Measurements from ENCODE around the gene CTXN2. TPM values are rescaled to one million over a fixed set of nuclear protein-coding genes. Genes with fewer than 3 reads are reported as not detected.

The CTXN2 gene
- total and polyA plus RNA-seq, 9 of the 15 experiments (the other 6 are each of a cell fraction or from before 2014, with no cell fraction given) = not detected

DNA sequence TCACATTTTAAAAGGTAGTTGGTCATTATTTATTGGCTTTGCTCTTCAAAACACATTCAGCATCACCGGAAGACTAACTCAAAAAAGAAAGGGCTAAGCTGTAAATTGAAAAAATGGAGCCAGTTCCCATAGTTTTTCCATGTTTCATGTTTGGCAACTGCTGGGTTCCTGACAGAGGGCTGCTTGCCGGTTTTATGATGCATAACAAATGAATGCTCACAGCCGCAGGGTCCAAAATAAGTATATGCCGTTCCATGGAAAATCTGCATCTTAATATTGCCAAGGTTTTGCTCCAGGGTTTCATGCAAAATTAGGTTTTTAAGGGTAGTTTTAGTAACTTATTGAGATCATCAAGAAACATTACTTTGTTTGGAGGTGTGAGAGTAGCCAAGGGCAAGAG lies 30.4 kb downstream of the CTXN2 start:
- BruUV-seq (replicated peaks) = no TSS peak
- no peaks in the 10 kb centered on the region for H3K4me1 ChIP-seq (replicated peaks in 1 of 2; ENCODE audit: control insufficient read depth in 2 of 2, insufficient read depth in 2 of 2, low read length in 2 of 2)
- no peaks in the 10 kb centered on the region for H3K36me3 ChIP-seq (ENCODE audit: control insufficient read depth, insufficient read depth, low read length)
- H3K27ac ChIP-seq (ENCODE audit: extremely low read depth, low read depth, low read length) = no peak overlapping the region
- H4K20me1 ChIP-seq (replicated peaks; ENCODE audit: control insufficient read depth, insufficient read depth, low read length) = no peaks in the 10 kb centered on the region
- POLR2A ChIA-PET = no interaction called here
- H3K9me3 ChIP-seq (replicated peaks; ENCODE audit: control insufficient read depth, insufficient read depth, low read depth, low read length) = no peaks in the 10 kb centered on the region
- FAIRE-seq (no peak), ATAC-seq (no peak), DNase-seq (ENCODE audit: extremely low read depth in 1 of 4, low spot score in 3 of 4) (no peak)
- no peaks in the 10 kb centered on the region for H3K9me1 ChIP-seq (ENCODE audit: control insufficient read depth, insufficient read depth, low read length)
- H3K4me3 ChIP-seq = no peak overlapping the region
- intact Hi-C loops (cut with micrococcal nuclease) = no loop called here
- TF ChIP-seq NFYB (IDR thresholded peaks at IDR 0.05; ENCODE audit: extremely low read depth, insufficient read length) = no peak
- TF ChIP-seq CBFB (CRISPR knock-in tag; IDR thresholded peaks at IDR 0.05) = no peak
- TF ChIP-seq, protein P1, sequence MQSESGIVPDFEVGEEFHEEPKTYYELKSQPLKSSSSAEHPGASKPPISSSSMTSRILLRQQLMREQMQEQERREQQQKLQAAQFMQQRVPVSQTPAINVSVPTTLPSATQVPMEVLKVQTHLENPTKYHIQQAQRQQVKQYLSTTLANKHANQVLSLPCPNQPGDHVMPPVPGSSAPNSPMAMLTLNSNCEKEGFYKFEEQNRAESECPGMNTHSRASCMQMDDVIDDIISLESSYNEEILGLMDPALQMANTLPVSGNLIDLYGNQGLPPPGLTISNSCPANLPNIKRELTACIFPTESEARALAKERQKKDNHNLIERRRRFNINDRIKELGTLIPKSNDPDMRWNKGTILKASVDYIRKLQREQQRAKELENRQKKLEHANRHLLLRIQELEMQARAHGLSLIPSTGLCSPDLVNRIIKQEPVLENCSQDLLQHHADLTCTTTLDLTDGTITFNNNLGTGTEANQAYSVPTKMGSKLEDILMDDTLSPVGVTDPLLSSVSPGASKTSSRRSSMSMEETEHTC (IDR thresholded peaks at IDR 0.05) = no peak
- no peak for TF ChIP-seq POLR2H (tag; IDR thresholded peaks at IDR 0.05; ENCODE audit: low read depth)
- TF ChIP-seq NEUROD1 (IDR thresholded peaks at IDR 0.05; ENCODE audit: borderline replicate concordance, low read depth, low read length, partially characterized antibody) = no peak
- no peak for TF ChIP-seq SPI1 (IDR thresholded peaks at IDR 0.05; ENCODE audit: borderline replicate concordance, low read depth, low read length)
- no peak for TF ChIP-seq SMAD2 (IDR thresholded peaks at IDR 0.05; ENCODE audit: low read depth, low read length)
- no peak for TF ChIP-seq ZNF780A (CRISPR knock-in tag; IDR thresholded peaks at IDR 0.05)
- TF ChIP-seq GATAD2B (IDR thresholded peaks at IDR 0.05; ENCODE audit: borderline replicate concordance) = no peak
- no peak for TF ChIP-seq CBX3 (IDR thresholded peaks at IDR 0.05; ENCODE audit: borderline replicate concordance in 1 of 2, low read length in 2 of 2)
- TF ChIP-seq ARID2 (IDR thresholded peaks at IDR 0.05) = no peak
- H3K4me2 ChIP-seq (ENCODE audit: insufficient read depth, low read length) = no peak overlapping the region
- no peaks in the 10 kb centered on the region for H3K79me2 ChIP-seq (ENCODE audit: control insufficient read depth, insufficient read depth, low read length)
- WGBS (ENCODE audit: insufficient coverage, low coverage, missing lambda C conversion rate) = 2% methylated on average over 4 of the region's 4 CpGs
- in situ Hi-C loops (cut with MboI) = no loop called here
- H3K27me3 ChIP-seq (ENCODE audit: control insufficient read depth in 2 of 2, insufficient read depth in 2 of 2, low read length in 2 of 2) = no peaks in the 10 kb centered on the region
- no peak overlapping the region for H2AFZ ChIP-seq (ENCODE audit: low read depth, low read length)
- CTCF ChIA-PET (ENCODE audit: low intra/inter-chr PET ratio) = no interaction called here
- H3K9ac ChIP-seq (ENCODE audit: insufficient read depth in 1 of 2, low read depth in 2 of 2, low read length in 2 of 2) = no peak overlapping the region

Measured in K562 (cell line).